WTC11 (cell line): ENCODE measurements around the gene TUG1. TPM values are rescaled to one million over a fixed set of nuclear protein-coding genes. Genes with fewer than 3 reads are reported as not detected.
A peak's percentile ranks its signal among the peaks of the same experiment; 100 is the strongest.

Experiments
- ATAC-seq: fragments of 200-7000 bp; cut with Tn5 transposase; 2 replicates; pipeline ENCODE4 v1.10.0; 2021; ENCODE audit warnings: mild to moderate bottlenecking, moderate library complexity
- Bru-seq: library from RNA; stranded (reverse); fragments of 400-500 nt; gene quantifications from one replicate; lab custom pipeline; 2021; lab: Mats Ljungman, UMichigan
- CTCF ChIA-PET: fragments of 300-600 bp; sonication (Branson Sonifier 250); formaldehyde crosslinking; loops from one replicate; lab custom pipeline; 2021; ENCODE audit warnings: antibody characterized with exemption; lab: Charles Lee
- POLR2A ChIA-PET: fragments of 350-600 bp; sonication (Branson Sonifier 250); formaldehyde crosslinking; loops from one replicate; lab custom pipeline; 2021; ENCODE audit warnings: antibody characterized with exemption; lab: Charles Lee
- DNase-seq: peaks from one replicate; pipeline ENCODE4 v3.0.0; 2021; ENCODE audit warnings: low spot score
- H3K27ac Mint-ChIP-seq: 2 replicates; pipeline ENCODE4 v1.8.0; 2021; ENCODE audit warnings: mixed read lengths
- H3K27me3 Mint-ChIP-seq: 2 replicates; pipeline ENCODE4 v1.8.0; 2021; ENCODE audit warnings: low read depth, mild to moderate bottlenecking, moderate library complexity, mixed read lengths
- H3K36me3 Mint-ChIP-seq: 2 replicates; pipeline ENCODE4 v1.8.0; 2021; ENCODE audit warnings: mixed read lengths
- H3K4me1 Mint-ChIP-seq: 2 replicates; pipeline ENCODE4 v1.8.0; 2022; ENCODE audit warnings: mixed read lengths
- H3K4me3 Mint-ChIP-seq: 2 replicates; pipeline ENCODE4 v1.8.0; 2021; ENCODE audit warnings: mild to moderate bottlenecking, moderate library complexity, mixed read lengths
- H3K9me3 Mint-ChIP-seq: 2 replicates; pipeline ENCODE4 v1.8.0; 2021; ENCODE audit warnings: mixed read lengths
- ATF1 ChIP-seq: sonication (generic); formaldehyde crosslinking; IDR thresholded peaks from 2 replicates; pipeline ENCODE4 v1.8.1; 2023; ENCODE audit warnings: mild to moderate bottlenecking, moderate library complexity, missing genetic modification reagents
- ELF4 ChIP-seq: sonication (generic); formaldehyde crosslinking; IDR thresholded peaks from 2 replicates; pipeline ENCODE4 v1.8.1; 2022; ENCODE audit warnings: low read depth, mild to moderate bottlenecking, moderate library complexity, missing genetic modification reagents
- FOXJ3 ChIP-seq: sonication (generic); formaldehyde crosslinking; IDR thresholded peaks from 2 replicates; pipeline ENCODE4 v1.9.0; 2021; ENCODE audit warnings: missing genetic modification reagents, mild to moderate bottlenecking, borderline replicate concordance
- FOXK1 ChIP-seq: sonication (generic); formaldehyde crosslinking; IDR thresholded peaks from 2 replicates; pipeline ENCODE4 v1.8.0; 2022; ENCODE audit warnings: mild to moderate bottlenecking, moderate library complexity, missing genetic modification reagents
- GABPB1 ChIP-seq: sonication (generic); formaldehyde crosslinking; IDR thresholded peaks from 2 replicates; pipeline ENCODE4 v1.8.1; 2023; ENCODE audit warnings: mild to moderate bottlenecking, missing genetic modification reagents
- JAZF1 ChIP-seq: fragments of 250-450 bp; sonication (Bioruptor Pico); IDR thresholded peaks from 2 replicates; pipeline ENCODE4 v1.9.0; 2021; ENCODE audit warnings: moderate library complexity, mild to moderate bottlenecking, inconsistent platforms
- KAT7 ChIP-seq: sonication (generic); formaldehyde crosslinking; IDR thresholded peaks from 2 replicates; pipeline ENCODE4 v1.8.1; 2023; ENCODE audit warnings: missing genetic modification reagents, mild to moderate bottlenecking, borderline replicate concordance
- MYBL2 ChIP-seq: sonication (generic); formaldehyde crosslinking; IDR thresholded peaks from 2 replicates; pipeline ENCODE4 v1.8.1; 2023; ENCODE audit warnings: mild to moderate bottlenecking, moderate library complexity, missing genetic modification reagents
- RORB ChIP-seq: fragments of 250-450 bp; sonication (Bioruptor Pico); IDR thresholded peaks from 2 replicates; pipeline ENCODE4 v1.9.0; 2021; ENCODE audit warnings: mild to moderate bottlenecking
- SMAD4 ChIP-seq: sonication (generic); formaldehyde crosslinking; IDR thresholded peaks from 2 replicates; pipeline ENCODE4 v1.8.0; 2022; ENCODE audit warnings: mild to moderate bottlenecking, missing genetic modification reagents
- SP1 ChIP-seq: sonication (generic); formaldehyde crosslinking; conservative IDR thresholded peaks from 2 replicates; pipeline ENCODE4 v1.8.1; 2022; ENCODE audit warnings: missing genetic modification reagents
- TEAD4 ChIP-seq: sonication (generic); formaldehyde crosslinking; IDR thresholded peaks from 2 replicates; pipeline ENCODE4 v1.8.0; 2022; ENCODE audit warnings: mild to moderate bottlenecking, missing genetic modification reagents
- ZNF219 ChIP-seq: sonication (generic); formaldehyde crosslinking; IDR thresholded peaks from 2 replicates; pipeline ENCODE4 v1.8.0; 2023; ENCODE audit warnings: missing genetic modification reagents, mild to moderate bottlenecking, borderline replicate concordance
- ZNF263 ChIP-seq: sonication (generic); formaldehyde crosslinking; IDR thresholded peaks from 2 replicates; pipeline ENCODE4 v1.8.1; 2022; ENCODE audit warnings: low read depth, mild to moderate bottlenecking, moderate library complexity, missing genetic modification reagents
- long read RNA-seq, 3 experiments: library from RNA in 1 of 3; library from capped mRNA in 1 of 3; library from polyadenylated mRNA in 1 of 3; unstranded in 2 of 3; stranded (forward) in 1 of 3; transcript quantifications; one replicate each; pipeline ENCODE4 v2.0.0, GENCODE V29; 2021
- total RNA-seq: library from RNA; stranded (reverse); gene quantifications from 3 replicates; pipeline ENCODE4 v1.2.3, GENCODE V29; 2021
- TF ChIP-seq, protein P1 (sequence below): sonication (generic); formaldehyde crosslinking; IDR thresholded peaks from 2 replicates; pipeline ENCODE4 v1.8.0; 2023; ENCODE audit warnings: missing genetic modification reagents
- TF ChIP-seq, protein P2 (sequence below): fragments of 250-450 bp; sonication (Bioruptor Pico); IDR thresholded peaks from 2 replicates; pipeline ENCODE4 v2.1.2; 2022; ENCODE audit warnings: mild to moderate bottlenecking, moderate library complexity
- TF ChIP-seq, protein P3 (sequence below): sonication (generic); formaldehyde crosslinking; conservative IDR thresholded peaks from 2 replicates; pipeline ENCODE4 v1.8.1; 2022; ENCODE audit warnings: mild to moderate bottlenecking, missing genetic modification reagents
- TF ChIP-seq, protein P4 (sequence below): fragments of 250-450 bp; sonication (Bioruptor Pico); IDR thresholded peaks from 2 replicates; pipeline ENCODE4 v1.9.0; 2021; ENCODE audit warnings: mild to moderate bottlenecking, borderline replicate concordance
- TF ChIP-seq, protein P5 (sequence below): fragments of 250-450 bp; sonication (Bioruptor Pico); IDR thresholded peaks from 2 replicates; pipeline ENCODE4 v1.9.0; 2021; ENCODE audit warnings: mild to moderate bottlenecking
- TF ChIP-seq, protein P6 (sequence below): sonication (generic); formaldehyde crosslinking; IDR thresholded peaks from 2 replicates; pipeline ENCODE4 v1.8.0; 2023; ENCODE audit warnings: mild to moderate bottlenecking, missing genetic modification reagents
- TF ChIP-seq, protein P7 (sequence below): fragments of 250-450 bp; sonication (Bioruptor Pico); IDR thresholded peaks from 2 replicates; pipeline ENCODE4 v1.9.0; 2021; ENCODE audit warnings: mild to moderate bottlenecking

TUG1 gene
- total RNA-seq: 94.8 to 105 TPM (median 96.2 TPM) in 3 replicates
- percentile 99 among the genes with signal in this experiment for Bru-seq, nascent RNA
- long read RNA-seq, experiment 1, full-length matches to known transcripts: 166 of 278 reads
- long read RNA-seq, experiment 1, partial matches to known transcripts: 8 of 278 reads
- long read RNA-seq, experiment 1, other reads (novel, unspliced or antisense): 104 of 278 reads
- long read RNA-seq, experiment 2, full-length matches to known transcripts: 31 of 104 reads
- long read RNA-seq, experiment 2, partial matches to known transcripts: 0 of 104 reads
- long read RNA-seq, experiment 2, other reads (novel, unspliced or antisense): 73 of 104 reads
- long read RNA-seq, experiment 3, partial matches to known transcripts: 0 of 1 reads
- long read RNA-seq, experiment 3, other reads (novel, unspliced or antisense): 1 of 1 reads

DNA sequence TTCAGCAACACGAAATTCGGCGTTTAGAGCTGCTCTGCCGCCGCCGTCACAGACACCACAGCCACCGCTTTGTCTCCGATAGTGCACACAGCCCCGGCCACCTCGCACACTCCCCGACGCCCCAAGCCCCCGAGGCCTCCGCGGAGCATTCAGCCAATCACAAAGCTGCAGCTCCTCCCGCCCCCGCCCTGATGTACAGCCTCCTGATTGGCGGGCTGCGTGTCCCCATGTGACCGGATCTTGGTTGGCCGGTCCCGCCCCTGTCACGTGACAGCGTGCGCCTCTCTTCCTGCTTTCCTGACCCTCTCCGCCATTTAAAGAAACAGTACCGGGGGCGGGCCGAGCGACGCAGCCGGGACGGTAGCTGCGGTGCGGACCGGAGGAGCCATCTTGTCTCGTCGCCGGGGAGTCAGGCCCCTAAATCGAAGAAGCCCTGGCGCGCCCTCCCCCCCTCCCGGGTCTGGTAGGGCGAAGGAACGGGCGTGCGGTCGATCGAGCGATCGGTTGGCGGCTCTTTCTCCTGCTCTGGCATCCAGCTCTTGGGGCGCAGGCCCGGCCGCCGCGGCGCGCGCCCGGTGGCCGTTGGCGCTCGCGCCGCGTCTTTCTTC, at the start of gene TUG1:
Gene TUG1 (plus strand): TSS at position 342 of the 608 bp plus-strand sequence.
- Mint-ChIP-seq H3K4me3 (peak within 1 kb of the TSS; percentile 88), H3K9me3 (peaks cover 3% of the 10 kb centered on the region; the same call in 1 of the 2 replicates), H3K36me3 (peaks cover 50% of the 10 kb centered on the region), H3K27ac (peak within 1 kb of the TSS; percentile 98), H3K4me1 (peaks cover 61% of the 10 kb centered on the region), H3K27me3 (no peaks in the 10 kb centered on the region)
- DNase-seq: peak; percentile 97
- ATAC-seq: peak; percentile 93
- POLR2A ChIA-PET: interaction anchor here (0.6 to 3.3 kb wide), 16 partner anchors 8 to 377 kb away, joined by 3 to 43 read pairs (median 4); partner anchors contain the start of genes PATZ1, PLA2G3, RNF185 and SMTN
- CTCF ChIA-PET: interaction anchor here (1.0 to 4.0 kb wide), 17 partner anchors 11 to 582 kb away, joined by 3 to 73 read pairs (median 4); partner anchors contain the start of genes RNF215, SELENOM and SMTN
- TF ChIP-seq, protein P1, sequence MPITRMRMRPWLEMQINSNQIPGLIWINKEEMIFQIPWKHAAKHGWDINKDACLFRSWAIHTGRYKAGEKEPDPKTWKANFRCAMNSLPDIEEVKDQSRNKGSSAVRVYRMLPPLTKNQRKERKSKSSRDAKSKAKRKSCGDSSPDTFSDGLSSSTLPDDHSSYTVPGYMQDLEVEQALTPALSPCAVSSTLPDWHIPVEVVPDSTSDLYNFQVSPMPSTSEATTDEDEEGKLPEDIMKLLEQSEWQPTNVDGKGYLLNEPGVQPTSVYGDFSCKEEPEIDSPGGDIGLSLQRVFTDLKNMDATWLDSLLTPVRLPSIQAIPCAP (CRISPR knock-in tag): no peak
- TF ChIP-seq, protein P2, sequence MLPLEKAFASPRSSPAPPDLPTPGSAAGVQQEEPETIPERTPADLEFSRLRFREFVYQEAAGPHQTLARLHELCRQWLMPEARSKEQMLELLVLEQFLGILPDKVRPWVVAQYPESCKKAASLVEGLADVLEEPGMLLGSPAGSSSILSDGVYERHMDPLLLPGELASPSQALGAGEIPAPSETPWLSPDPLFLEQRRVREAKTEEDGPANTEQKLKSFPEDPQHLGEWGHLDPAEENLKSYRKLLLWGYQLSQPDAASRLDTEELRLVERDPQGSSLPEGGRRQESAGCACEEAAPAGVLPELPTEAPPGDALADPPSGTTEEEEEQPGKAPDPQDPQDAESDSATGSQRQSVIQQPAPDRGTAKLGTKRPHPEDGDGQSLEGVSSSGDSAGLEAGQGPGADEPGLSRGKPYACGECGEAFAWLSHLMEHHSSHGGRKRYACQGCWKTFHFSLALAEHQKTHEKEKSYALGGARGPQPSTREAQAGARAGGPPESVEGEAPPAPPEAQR (CRISPR knock-in tag): no peak
- TF ChIP-seq, protein P3, sequence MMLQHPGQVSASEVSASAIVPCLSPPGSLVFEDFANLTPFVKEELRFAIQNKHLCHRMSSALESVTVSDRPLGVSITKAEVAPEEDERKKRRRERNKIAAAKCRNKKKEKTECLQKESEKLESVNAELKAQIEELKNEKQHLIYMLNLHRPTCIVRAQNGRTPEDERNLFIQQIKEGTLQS (CRISPR knock-in tag): no peak
- TF ChIP-seq TEAD4: no peak
- TF ChIP-seq, protein P4, sequence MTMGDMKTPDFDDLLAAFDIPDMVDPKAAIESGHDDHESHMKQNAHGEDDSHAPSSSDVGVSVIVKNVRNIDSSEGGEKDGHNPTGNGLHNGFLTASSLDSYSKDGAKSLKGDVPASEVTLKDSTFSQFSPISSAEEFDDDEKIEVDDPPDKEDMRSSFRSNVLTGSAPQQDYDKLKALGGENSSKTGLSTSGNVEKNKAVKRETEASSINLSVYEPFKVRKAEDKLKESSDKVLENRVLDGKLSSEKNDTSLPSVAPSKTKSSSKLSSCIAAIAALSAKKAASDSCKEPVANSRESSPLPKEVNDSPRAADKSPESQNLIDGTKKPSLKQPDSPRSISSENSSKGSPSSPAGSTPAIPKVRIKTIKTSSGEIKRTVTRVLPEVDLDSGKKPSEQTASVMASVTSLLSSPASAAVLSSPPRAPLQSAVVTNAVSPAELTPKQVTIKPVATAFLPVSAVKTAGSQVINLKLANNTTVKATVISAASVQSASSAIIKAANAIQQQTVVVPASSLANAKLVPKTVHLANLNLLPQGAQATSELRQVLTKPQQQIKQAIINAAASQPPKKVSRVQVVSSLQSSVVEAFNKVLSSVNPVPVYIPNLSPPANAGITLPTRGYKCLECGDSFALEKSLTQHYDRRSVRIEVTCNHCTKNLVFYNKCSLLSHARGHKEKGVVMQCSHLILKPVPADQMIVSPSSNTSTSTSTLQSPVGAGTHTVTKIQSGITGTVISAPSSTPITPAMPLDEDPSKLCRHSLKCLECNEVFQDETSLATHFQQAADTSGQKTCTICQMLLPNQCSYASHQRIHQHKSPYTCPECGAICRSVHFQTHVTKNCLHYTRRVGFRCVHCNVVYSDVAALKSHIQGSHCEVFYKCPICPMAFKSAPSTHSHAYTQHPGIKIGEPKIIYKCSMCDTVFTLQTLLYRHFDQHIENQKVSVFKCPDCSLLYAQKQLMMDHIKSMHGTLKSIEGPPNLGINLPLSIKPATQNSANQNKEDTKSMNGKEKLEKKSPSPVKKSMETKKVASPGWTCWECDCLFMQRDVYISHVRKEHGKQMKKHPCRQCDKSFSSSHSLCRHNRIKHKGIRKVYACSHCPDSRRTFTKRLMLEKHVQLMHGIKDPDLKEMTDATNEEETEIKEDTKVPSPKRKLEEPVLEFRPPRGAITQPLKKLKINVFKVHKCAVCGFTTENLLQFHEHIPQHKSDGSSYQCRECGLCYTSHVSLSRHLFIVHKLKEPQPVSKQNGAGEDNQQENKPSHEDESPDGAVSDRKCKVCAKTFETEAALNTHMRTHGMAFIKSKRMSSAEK: no peak
- TF ChIP-seq MYBL2: 0 out of 2 replicates have a peak, but pooled peaks have one; percentile 21
- no peak for TF ChIP-seq ATF1
- TF ChIP-seq ZNF263 (CRISPR knock-in tag): no peak
- TF ChIP-seq ZNF219 (CRISPR knock-in tag): peak; percentile 22; the same call in 1 of the 2 replicates
- peak; percentile 90 for TF ChIP-seq SP1 (CRISPR knock-in tag)
- TF ChIP-seq FOXJ3: no peak
- TF ChIP-seq, protein P5, sequence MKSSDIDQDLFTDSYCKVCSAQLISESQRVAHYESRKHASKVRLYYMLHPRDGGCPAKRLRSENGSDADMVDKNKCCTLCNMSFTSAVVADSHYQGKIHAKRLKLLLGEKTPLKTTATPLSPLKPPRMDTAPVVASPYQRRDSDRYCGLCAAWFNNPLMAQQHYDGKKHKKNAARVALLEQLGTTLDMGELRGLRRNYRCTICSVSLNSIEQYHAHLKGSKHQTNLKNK: no peak
- TF ChIP-seq FOXK1: peak; percentile 62; the same call in 1 of the 2 replicates
- no peak for TF ChIP-seq RORB (CRISPR knock-in tag)
- no peak for TF ChIP-seq ELF4
- TF ChIP-seq SMAD4 (CRISPR knock-in tag): peak; percentile 57; the same call in 1 of the 2 replicates
- TF ChIP-seq JAZF1 (CRISPR knock-in tag): no peak
- TF ChIP-seq GABPB1: peak; percentile 75
- TF ChIP-seq, protein P6, sequence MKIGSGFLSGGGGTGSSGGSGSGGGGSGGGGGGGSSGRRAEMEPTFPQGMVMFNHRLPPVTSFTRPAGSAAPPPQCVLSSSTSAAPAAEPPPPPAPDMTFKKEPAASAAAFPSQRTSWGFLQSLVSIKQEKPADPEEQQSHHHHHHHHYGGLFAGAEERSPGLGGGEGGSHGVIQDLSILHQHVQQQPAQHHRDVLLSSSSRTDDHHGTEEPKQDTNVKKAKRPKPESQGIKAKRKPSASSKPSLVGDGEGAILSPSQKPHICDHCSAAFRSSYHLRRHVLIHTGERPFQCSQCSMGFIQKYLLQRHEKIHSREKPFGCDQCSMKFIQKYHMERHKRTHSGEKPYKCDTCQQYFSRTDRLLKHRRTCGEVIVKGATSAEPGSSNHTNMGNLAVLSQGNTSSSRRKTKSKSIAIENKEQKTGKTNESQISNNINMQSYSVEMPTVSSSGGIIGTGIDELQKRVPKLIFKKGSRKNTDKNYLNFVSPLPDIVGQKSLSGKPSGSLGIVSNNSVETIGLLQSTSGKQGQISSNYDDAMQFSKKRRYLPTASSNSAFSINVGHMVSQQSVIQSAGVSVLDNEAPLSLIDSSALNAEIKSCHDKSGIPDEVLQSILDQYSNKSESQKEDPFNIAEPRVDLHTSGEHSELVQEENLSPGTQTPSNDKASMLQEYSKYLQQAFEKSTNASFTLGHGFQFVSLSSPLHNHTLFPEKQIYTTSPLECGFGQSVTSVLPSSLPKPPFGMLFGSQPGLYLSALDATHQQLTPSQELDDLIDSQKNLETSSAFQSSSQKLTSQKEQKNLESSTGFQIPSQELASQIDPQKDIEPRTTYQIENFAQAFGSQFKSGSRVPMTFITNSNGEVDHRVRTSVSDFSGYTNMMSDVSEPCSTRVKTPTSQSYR: peak; percentile 79; the same call in 1 of the 2 replicates
- TF ChIP-seq, protein P7, sequence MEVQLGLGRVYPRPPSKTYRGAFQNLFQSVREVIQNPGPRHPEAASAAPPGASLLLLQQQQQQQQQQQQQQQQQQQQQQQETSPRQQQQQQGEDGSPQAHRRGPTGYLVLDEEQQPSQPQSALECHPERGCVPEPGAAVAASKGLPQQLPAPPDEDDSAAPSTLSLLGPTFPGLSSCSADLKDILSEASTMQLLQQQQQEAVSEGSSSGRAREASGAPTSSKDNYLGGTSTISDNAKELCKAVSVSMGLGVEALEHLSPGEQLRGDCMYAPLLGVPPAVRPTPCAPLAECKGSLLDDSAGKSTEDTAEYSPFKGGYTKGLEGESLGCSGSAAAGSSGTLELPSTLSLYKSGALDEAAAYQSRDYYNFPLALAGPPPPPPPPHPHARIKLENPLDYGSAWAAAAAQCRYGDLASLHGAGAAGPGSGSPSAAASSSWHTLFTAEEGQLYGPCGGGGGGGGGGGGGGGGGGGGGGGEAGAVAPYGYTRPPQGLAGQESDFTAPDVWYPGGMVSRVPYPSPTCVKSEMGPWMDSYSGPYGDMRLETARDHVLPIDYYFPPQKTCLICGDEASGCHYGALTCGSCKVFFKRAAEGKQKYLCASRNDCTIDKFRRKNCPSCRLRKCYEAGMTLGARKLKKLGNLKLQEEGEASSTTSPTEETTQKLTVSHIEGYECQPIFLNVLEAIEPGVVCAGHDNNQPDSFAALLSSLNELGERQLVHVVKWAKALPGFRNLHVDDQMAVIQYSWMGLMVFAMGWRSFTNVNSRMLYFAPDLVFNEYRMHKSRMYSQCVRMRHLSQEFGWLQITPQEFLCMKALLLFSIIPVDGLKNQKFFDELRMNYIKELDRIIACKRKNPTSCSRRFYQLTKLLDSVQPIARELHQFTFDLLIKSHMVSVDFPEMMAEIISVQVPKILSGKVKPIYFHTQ (CRISPR knock-in tag): no peak
- no peak for TF ChIP-seq KAT7 (CRISPR knock-in tag)
